HCT116 (cell line): Measurements from ENCODE around the gene TNP1. TPM values are rescaled to one million over a fixed set of nuclear protein-coding genes. Genes with fewer than 3 reads are reported as not detected.

Experiments used
- ATAC-seq: fragments of 200-7000 bp; cut with Tn5 transposase; 2 replicates; pipeline ENCODE4 v1.9.1; 2020; ENCODE audit warnings: mild to moderate bottlenecking, moderate library complexity
- Bru-seq: library from RNA; stranded (reverse); fragments of 400-500 nt; gene quantifications from one replicate; lab custom pipeline; 2021; lab: Mats Ljungman, UMichigan
- BruChase-seq, 2 experiments: library from RNA; stranded (reverse); fragments of 400-500 nt; gene quantifications; one replicate each; lab custom pipeline; 2021; lab: Mats Ljungman, UMichigan
- BruUV-seq: library from RNA; stranded (reverse); fragments of 400-500 nt; replicated peaks from 2 replicates; lab custom pipeline; 2021; lab: Mats Ljungman, UMichigan
- CTCF ChIA-PET: fragments of 300-600 bp; sonication (Branson Sonifier 250); formaldehyde crosslinking; loops from one replicate; lab custom pipeline; 2021; ENCODE audit warnings: antibody characterized with exemption; lab: Charles Lee
- POLR2A ChIA-PET: fragments of 300-600, 350-600 bp; sonication (Branson Sonifier 250); formaldehyde crosslinking; loops from one replicate; lab custom pipeline; 2021; ENCODE audit warnings: antibody characterized with exemption; lab: Charles Lee
- RAD21 ChIA-PET, 2 experiments: fragments of 300-600 bp; sonication (Branson Sonifier 250); formaldehyde crosslinking; loops; one replicate each; lab custom pipeline; 2023; ENCODE audit warnings: low total read pairs in 2 of 2; ENCODE audit not compliant: uncharacterized antibody in 2 of 2, unreplicated experiment in 2 of 2, low non-redundant PET in 1 of 2; lab: Charles Lee
- DNase-seq: peaks from one replicate; pipeline ENCODE4 v3.0.0-alpha.2; 2010; ENCODE audit warnings: low read depth, low spot score
- H2AFZ ChIP-seq: fragments of 200-600 bp; shearing (Covaris generic), sonication (generic); 2 replicates; pipeline ENCODE4 v1.6.1; 2017; ENCODE audit warnings: low read depth, mixed run types, mixed read lengths, antibody characterized with exemption, low read length; ENCODE audit not compliant: poor library complexity, severe bottlenecking
- H3K27ac ChIP-seq: 2 replicates; pipeline ENCODE4 v1.5.1; 2012; ENCODE audit warnings: low read depth, low read length
- H3K27me3 ChIP-seq: fragments of 200-600 bp; sonication (generic); 2 replicates; pipeline ENCODE4 v1.6.1; 2016; ENCODE audit warnings: mixed run types, low read length, mixed read lengths; ENCODE audit not compliant: insufficient read depth
- H3K36me3 ChIP-seq, 2 experiments: fragments of 200-500 bp in 1 of 2; fragments of 200-600 bp in 1 of 2; sonication (Bioruptor generic) in 1 of 2; sonication (generic) in 1 of 2; 2 replicates each; pipeline versions ENCODE4 v1.5.1 to v1.6.1; 2014 to 2016; ENCODE audit warnings: low read length in 2 of 2, inconsistent platforms in 1 of 2, mixed read lengths in 1 of 2, mixed run types in 1 of 2; ENCODE audit not compliant: insufficient read depth in 2 of 2, control insufficient read depth in 1 of 2
- H3K4me1 ChIP-seq, 2 experiments: fragments of 200-600 bp in 1 of 2; sonication (generic) in 1 of 2; 2 replicates each; pipeline versions ENCODE4 v1.5.1 to v1.6.1; 2012 to 2017; ENCODE audit warnings: low read length in 2 of 2, inconsistent platforms in 1 of 2, mild to moderate bottlenecking in 1 of 2, mixed read lengths in 1 of 2, mixed run types in 1 of 2, moderate library complexity in 1 of 2; ENCODE audit not compliant: insufficient read depth in 2 of 2, control insufficient read depth in 1 of 2
- H3K4me2 ChIP-seq: fragments of 200-600 bp; sonication (generic); 2 replicates; pipeline ENCODE4 v1.6.1; 2017; ENCODE audit warnings: mixed run types, low read length, mixed read lengths
- H3K4me3 ChIP-seq, 2 experiments: fragments of 200-600 bp in 1 of 2; sonication (generic) in 1 of 2; replicated peaks in 1 of 2; 2 replicates each; pipeline ENCODE4 v1.5.1; 2011 to 2016; ENCODE audit warnings: low read length in 2 of 2, control low read depth in 1 of 2, low read depth in 1 of 2, mild to moderate bottlenecking in 1 of 2, mixed read lengths in 1 of 2, mixed run types in 1 of 2
- H3K79me2 ChIP-seq: fragments of 200-600 bp; sonication (generic); 2 replicates; pipeline ENCODE4 v1.6.1; 2017; ENCODE audit warnings: mild to moderate bottlenecking, mixed run types, low read length, moderate library complexity, mixed read lengths; ENCODE audit not compliant: insufficient read depth
- H3K9ac ChIP-seq: fragments of 200-600 bp; sonication (generic); 2 replicates; pipeline ENCODE4 v1.6.1; 2016; ENCODE audit warnings: low read length, mixed read lengths
- H3K9me2 ChIP-seq: fragments of 200-600 bp; sonication (generic), shearing (Covaris generic); 2 replicates; pipeline ENCODE4 v1.6.1; 2017; ENCODE audit warnings: mixed run types, mild to moderate bottlenecking, moderate library complexity; ENCODE audit not compliant: insufficient read depth
- H3K9me3 ChIP-seq, 2 experiments: fragments of 200-500 bp in 1 of 2; fragments of 200-600 bp in 1 of 2; sonication (Bioruptor generic) in 1 of 2; sonication (generic) in 1 of 2; 2 replicates each; pipeline ENCODE4 v1.6.1; 2014 to 2017; ENCODE audit warnings: low read length in 2 of 2, mixed read lengths in 2 of 2, inconsistent platforms in 1 of 2, low read depth in 1 of 2, mild to moderate bottlenecking in 1 of 2, mixed run types in 1 of 2, moderate library complexity in 1 of 2; ENCODE audit not compliant: control insufficient read depth in 1 of 2, insufficient read depth in 1 of 2
- H4K20me1 ChIP-seq: fragments of 200-600 bp; sonication (generic), shearing (Covaris generic); 2 replicates; pipeline ENCODE4 v1.6.1; 2017; ENCODE audit warnings: mixed run types, mild to moderate bottlenecking, moderate library complexity; ENCODE audit not compliant: insufficient read depth
- ATF3 ChIP-seq: IDR thresholded peaks from 2 replicates; pipeline ENCODE4 v1.6.1; 2012
- CBX3 ChIP-seq: IDR thresholded peaks from 2 replicates; pipeline ENCODE4 v1.6.1; 2012; ENCODE audit warnings: low read depth
- CEBPB ChIP-seq: IDR thresholded peaks from 2 replicates; pipeline ENCODE4 v1.6.1; 2012; ENCODE audit warnings: low read depth
- EGR1 ChIP-seq: IDR thresholded peaks from 2 replicates; pipeline ENCODE4 v1.6.1; 2012; ENCODE audit warnings: low read depth
- ELF1 ChIP-seq: IDR thresholded peaks from 2 replicates; pipeline ENCODE4 v1.6.1; 2012; ENCODE audit warnings: low read depth, borderline replicate concordance
- EZH2phosphoT487 ChIP-seq: fragments of 200-600 bp; IDR thresholded peaks from 2 replicates; pipeline ENCODE4 v1.6.1; 2018; ENCODE audit warnings: antibody characterized with exemption, borderline replicate concordance
- FOSL1 ChIP-seq: IDR thresholded peaks from 2 replicates; pipeline ENCODE4 v1.6.1; 2012; ENCODE audit warnings: low read depth
- JUND ChIP-seq: IDR thresholded peaks from 2 replicates; pipeline ENCODE4 v1.6.1; 2012
- POLR2A ChIP-seq: IDR thresholded peaks from 2 replicates; pipeline ENCODE4 v1.7.0; 2011; ENCODE audit warnings: borderline replicate concordance; ENCODE audit not compliant: insufficient read depth, insufficient read length; ENCODE audit errors: extremely low read depth
- POLR2AphosphoS5 ChIP-seq: IDR thresholded peaks from 2 replicates; pipeline ENCODE4 v1.6.1; 2011; ENCODE audit warnings: mild to moderate bottlenecking, low read depth, low read length, moderate library complexity
- RAD21 ChIP-seq: IDR thresholded peaks from 2 replicates; pipeline ENCODE4 v1.6.1; 2012; ENCODE audit warnings: low read depth, mild to moderate bottlenecking
- REST ChIP-seq: IDR thresholded peaks from 2 replicates; pipeline ENCODE4 v1.6.1; 2012; ENCODE audit warnings: low read depth
- SIN3A ChIP-seq: IDR thresholded peaks from 2 replicates; pipeline ENCODE4 v1.6.1; 2012; ENCODE audit warnings: low read depth
- SP1 ChIP-seq: IDR thresholded peaks from 2 replicates; pipeline ENCODE4 v1.6.1; 2012; ENCODE audit warnings: low read depth
- SRF ChIP-seq: IDR thresholded peaks from 2 replicates; pipeline ENCODE4 v1.6.1; 2012; ENCODE audit warnings: low read depth
- TCF7L2 ChIP-seq: IDR thresholded peaks from 2 replicates; pipeline ENCODE4 v1.7.0; 2011; ENCODE audit warnings: borderline replicate concordance, inconsistent platforms; ENCODE audit not compliant: insufficient read depth, insufficient read length; ENCODE audit errors: extremely low read depth
- YY1 ChIP-seq: IDR thresholded peaks from 2 replicates; pipeline ENCODE4 v1.6.1; 2011; ENCODE audit warnings: low read length, low read depth, moderate library complexity, mild to moderate bottlenecking; ENCODE audit not compliant: insufficient replicate concordance; ENCODE audit errors: extremely low read depth
- ZFX ChIP-seq: fragments of 450-650 bp; IDR thresholded peaks from 2 replicates; pipeline ENCODE4 v1.6.1; 2017
- ZNF274 ChIP-seq: fragments of 200-500 bp; sonication (Bioruptor generic); IDR thresholded peaks from 2 replicates; pipeline ENCODE4 v1.6.1; 2014; ENCODE audit warnings: mild to moderate bottlenecking, low read depth, low read length, inconsistent platforms
- intact Hi-C: fragments of 100-400 bp; cut with micrococcal nuclease; formaldehyde crosslinking; loops from 2 replicates; pipeline ENCODE4 v1.10.0; 2022
- long read RNA-seq: library from polyadenylated mRNA; unstranded; transcript quantifications from one replicate; pipeline ENCODE4 v2.0.0, GENCODE V29; 2021; ENCODE audit not compliant: unreplicated experiment
- polyA plus RNA-seq: library from polyadenylated mRNA; unstranded; fragments of >200 nt; gene quantifications from 2 replicates; pipeline ENCODE4 v1.2.1, GENCODE V29; 2012; ENCODE audit warnings: missing spikeins
- total RNA-seq: library from RNA; stranded (reverse); gene quantifications from one replicate; pipeline ENCODE4 v1.2.1, GENCODE V29; 2021; ENCODE audit not compliant: unreplicated experiment

The TNP1 gene
- total RNA-seq: not detected
- polyA plus RNA-seq: not detected in 2 replicates
- Bru-seq, nascent RNA: not detected
- not detected for BruChase-seq, experiment 1, labeled RNA remaining after a 6-hour chase
- not detected for BruChase-seq, experiment 2, labeled RNA remaining after a 2-hour chase
- long read RNA-seq: 0 reads

GRCh38 chr2:216859944-216860343 is at the start of gene TNP1:
Gene TNP1, minus strand, starts transcription at chr2:216860064. Its CDS starts 30 bp downstream, at chr2:216860034.
- Histone ChIP-seq H3K36me3 (no peaks in the 10 kb centered on the region), H3K4me2 (no peak within 1 kb of the TSS)
- no peak for TF ChIP-seq POLR2AphosphoS5
- TF ChIP-seq POLR2A: no peak
- no peak for TF ChIP-seq FOSL1
- TF ChIP-seq CEBPB: no peak
- TF ChIP-seq RAD21: no peak
- TF ChIP-seq EGR1: no peak
- TF ChIP-seq JUND: no peak
- no peak for TF ChIP-seq CBX3
- TF ChIP-seq ATF3: no peak
- no peak for TF ChIP-seq YY1
- no peak for TF ChIP-seq SIN3A
- TF ChIP-seq, all 23 proteins: peak for 0
- H3K9ac ChIP-seq: no peak within 1 kb of the TSS
- no peaks in the 10 kb centered on the region for H3K9me3 ChIP-seq
- H3K9me2 ChIP-seq: no peaks in the 10 kb centered on the region
- no peak for DNase-seq
- ATAC-seq: no peak
- no peaks in the 10 kb centered on the region for H4K20me1 ChIP-seq
- ChIA-PET RAD21 (no interaction called here), CTCF (no interaction called here), POLR2A (no interaction called here)
- no TSS peak for BruUV-seq
- H3K4me3 ChIP-seq: no peak within 1 kb of the TSS
- H3K4me1 ChIP-seq: no peaks in the 10 kb centered on the region
- intact Hi-C loops: no loop called here
- H3K27me3 ChIP-seq: peaks cover 50% of the 10 kb centered on the region
- no peak within 1 kb of the TSS for H3K27ac ChIP-seq
- H2AFZ ChIP-seq: no peak within 1 kb of the TSS
- H3K79me2 ChIP-seq: no peaks in the 10 kb centered on the region

GRCh38 chr2:216908300-216908699 is 48.4 kb upstream of the TNP1 start:
- Histone ChIP-seq H3K4me1 (no peaks in the 10 kb centered on the region), H3K9ac (no peak overlapping the region), H3K4me3 (no peak overlapping the region), H3K9me2 (no peaks in the 10 kb centered on the region), H3K27ac (no peak overlapping the region), H3K4me2 (no peak overlapping the region), H3K36me3 (no peaks in the 10 kb centered on the region), H2AFZ (no peak overlapping the region), H3K79me2 (no peaks in the 10 kb centered on the region), H4K20me1 (no peaks in the 10 kb centered on the region), H3K27me3 (peaks cover 12% of the 10 kb centered on the region; the same call in 1 of the 2 replicates), H3K9me3 (no peaks in the 10 kb centered on the region)
- RAD21 ChIA-PET: no interaction called here
- no peak for TF ChIP-seq ZFX
- TF ChIP-seq CBX3: no peak
- no peak for TF ChIP-seq EZH2phosphoT487
- TF ChIP-seq TCF7L2: no peak
- no peak for TF ChIP-seq ZNF274
- TF ChIP-seq SP1: no peak
- no peak for TF ChIP-seq POLR2A
- no peak for TF ChIP-seq REST
- no peak for TF ChIP-seq POLR2AphosphoS5
- TF ChIP-seq SIN3A: no peak
- TF ChIP-seq SRF: no peak
- no peak for TF ChIP-seq ELF1
- POLR2A ChIA-PET: no interaction called here
- intact Hi-C loops: no loop called here
- ATAC-seq (no peak), DNase-seq (no peak)
- no TSS peak for BruUV-seq
- CTCF ChIA-PET: no interaction called here
